Hematopoietic multipotent progenitor cell treated with erythropoietin and hydrocortisone succinate and interleukin-3 and kit ligand, for 6 days (in vitro differentiated cells): ENCODE results near the gene ACTR5.
"Not testable (repeated sequence)": the region's sequence is repeated elsewhere in the genome, so short reads cannot be mapped to it uniquely, and the experiment has no call there.

ENCODE experiments used
- DNase-seq: peaks from one replicate; pipeline ENCODE4 v3.0.0-alpha.2; 2015

ACTR5 gene

DNA sequence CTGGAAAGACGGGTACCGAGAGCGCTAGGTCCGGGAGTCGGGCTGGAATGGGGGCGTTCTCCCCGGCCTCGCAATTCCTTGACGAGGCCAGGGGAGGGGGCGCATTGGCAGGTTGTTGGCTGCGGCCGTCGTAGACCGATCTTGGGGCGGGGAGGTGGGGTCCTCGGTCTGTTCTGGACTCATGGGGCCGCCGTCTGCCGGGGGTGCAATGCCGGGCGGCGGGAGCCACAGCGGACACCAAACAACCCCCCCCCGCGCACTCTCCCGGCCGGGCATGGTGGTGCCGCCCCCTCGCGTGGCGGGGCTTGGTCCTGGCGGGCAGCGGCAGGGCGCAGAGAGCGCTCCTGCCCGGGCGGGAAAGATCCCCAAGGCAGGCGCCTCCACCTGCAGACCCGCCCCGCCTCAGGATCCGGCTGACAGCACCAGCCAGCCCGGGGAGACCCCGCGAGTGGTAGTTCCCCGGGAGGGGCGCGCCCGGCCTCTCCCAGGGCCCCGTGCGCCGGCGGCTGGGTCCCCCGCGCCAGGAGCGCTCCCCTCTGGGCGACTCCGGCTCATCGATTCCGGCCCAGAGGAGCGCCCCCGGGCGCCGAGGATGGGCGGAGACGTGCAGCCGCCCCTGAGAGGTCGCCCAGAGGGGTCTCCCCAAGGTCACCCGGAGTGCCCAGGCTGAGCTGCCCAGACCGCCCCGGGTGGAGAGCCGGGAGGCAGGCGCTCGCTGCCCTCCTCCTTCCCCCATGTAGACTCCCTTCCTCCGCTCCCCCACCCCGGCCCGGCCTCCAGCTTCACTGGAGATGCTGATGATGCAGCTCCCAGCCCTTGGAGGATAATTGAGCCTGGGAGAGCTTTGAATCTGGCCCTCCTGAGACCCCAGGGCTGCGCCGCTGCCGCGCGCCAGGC is 57.9 kb downstream of the ACTR5 start:
- DNase-seq, result no peak

DNA sequence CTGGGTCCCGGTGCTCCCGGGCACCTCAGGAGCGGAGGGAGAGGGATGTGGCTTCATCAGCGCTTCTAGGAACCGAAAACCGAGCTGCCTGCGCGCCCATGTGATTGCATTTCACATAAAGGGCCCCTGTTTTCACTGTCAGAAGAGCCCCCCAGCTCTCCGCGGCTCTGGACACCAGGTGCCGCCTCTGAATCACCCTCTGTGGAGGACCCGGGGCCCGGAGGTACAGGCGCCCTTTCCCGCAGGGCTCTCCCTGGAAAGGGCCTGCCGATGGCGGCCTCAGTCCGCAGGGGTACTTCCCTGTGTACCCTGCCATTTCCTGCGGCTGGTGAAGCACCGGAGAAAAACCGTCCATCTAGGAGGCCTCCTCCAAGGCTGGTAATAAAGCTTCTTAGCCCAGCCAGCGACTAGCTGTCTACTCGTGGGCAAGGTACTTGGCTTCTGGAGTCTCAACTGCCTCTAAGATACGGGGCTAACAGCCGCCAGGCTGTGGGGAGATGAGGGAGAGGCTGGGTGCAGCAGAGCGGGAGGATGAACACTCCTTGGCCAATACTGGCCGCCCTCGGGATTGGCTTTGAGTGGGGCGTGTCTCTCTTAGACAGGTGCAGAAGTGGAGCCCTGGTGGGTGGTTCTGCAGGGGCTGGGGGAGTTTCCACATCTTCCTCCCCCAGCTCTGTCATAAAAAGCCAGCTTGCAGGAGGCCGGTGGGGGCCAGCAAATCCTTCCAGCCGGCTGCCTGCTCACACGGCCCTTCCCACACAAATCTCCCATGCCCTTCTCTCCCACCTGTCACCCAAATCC is 58.8 kb downstream of the ACTR5 start:
- DNase-seq, result no peak

DNA sequence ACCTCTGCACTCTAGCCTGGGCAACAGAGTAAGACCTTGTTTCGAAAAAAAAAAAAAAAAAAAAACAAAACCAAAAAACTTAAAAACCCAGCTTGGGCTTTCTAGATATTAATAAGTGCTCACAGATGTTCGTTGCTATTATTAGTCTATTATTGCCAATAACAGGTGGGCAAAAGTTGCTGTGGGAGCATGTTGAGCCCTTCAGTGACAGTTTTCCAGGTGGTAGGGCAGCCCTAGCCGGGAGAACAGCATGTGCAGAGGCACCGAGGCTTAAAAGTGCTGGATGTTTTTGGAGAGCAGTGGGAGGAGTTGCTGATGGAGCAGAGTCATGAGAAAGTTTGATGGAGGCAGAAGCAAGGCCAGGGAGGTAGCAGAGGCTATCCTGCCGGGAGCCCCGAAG is 61.7 kb downstream of the ACTR5 start:
- DNase-seq, result no peak

DNA sequence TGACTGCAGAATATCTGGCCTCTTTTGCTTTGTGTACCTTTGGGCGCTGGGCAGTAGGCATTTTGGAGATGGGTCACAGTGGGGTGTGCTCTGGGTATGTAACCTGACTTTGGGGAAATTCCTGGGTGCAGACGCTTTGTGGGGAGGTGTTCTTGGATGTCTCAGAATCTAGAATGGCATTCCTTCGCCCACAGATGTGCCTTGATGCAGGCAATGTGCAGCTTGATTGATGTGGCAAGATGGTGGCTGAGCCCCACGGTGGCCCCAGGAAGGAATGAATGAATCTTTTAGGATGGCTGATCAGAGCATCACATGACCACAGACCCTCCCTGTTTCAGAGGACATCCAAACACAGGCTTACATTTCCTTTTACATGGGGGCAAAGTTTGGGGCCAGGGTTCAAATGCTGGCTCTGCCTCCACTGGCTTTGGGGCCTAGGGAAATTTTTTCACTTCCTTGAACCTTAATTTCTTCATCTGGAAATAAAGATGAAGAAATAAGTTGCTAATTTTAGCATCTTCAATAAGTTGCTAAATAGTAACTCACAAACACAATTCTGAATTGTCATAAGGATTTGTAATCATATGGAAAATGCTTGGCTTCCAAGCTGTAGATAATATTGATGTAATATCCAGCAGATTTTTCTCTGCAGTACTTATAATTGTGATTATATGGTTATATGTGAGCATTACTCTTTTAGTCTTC is 62.8 kb downstream of the ACTR5 start:
- no peak for DNase-seq

GRCh38 chr20:38811769-38812168 is 63.5 kb downstream of the ACTR5 start:
- DNase-seq, result no peak

DNA sequence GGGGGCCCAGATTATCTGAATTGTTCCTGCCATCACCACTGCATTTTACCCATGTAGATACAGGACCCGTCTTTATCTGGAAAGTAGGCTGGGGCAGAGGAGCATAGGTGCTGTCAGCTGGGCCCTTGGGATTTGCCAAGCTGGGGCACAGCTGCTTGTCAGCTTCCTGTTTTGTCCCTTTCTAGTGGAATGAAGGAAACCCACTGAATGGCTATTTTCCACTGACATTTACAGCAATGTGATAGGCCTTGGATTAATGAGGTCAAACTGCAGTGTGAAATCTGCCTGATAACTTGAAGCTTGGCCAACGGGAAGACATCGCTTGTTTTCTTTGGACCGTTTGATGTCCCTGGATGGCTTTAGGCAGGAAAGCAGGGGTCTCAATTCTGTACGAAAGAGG is 63.9 kb downstream of the ACTR5 start:
- DNase-seq, result no peak

GRCh38 chr20:38812709-38813573 is 64.7 kb downstream of the ACTR5 start:
- DNase-seq, result no peak

DNA sequence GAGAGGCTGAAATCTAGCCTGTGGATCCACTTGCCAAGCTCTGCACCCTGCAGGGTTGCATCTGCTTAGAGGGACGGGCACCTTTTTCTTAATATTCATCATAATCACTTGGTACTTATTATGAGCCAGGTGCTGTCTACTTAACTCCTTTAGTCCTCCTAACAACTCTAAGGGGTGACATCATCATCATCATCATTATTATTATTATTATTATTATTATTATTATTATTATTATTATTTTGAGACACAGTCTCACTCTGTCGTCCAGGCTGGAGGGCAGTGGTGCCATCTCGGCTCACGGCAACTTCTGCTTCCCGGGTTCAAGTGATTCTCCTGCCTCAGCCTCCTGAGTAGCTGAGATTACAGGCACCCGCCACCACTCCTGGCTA is 65.3 kb downstream of the ACTR5 start:
- DNase-seq, result not testable (repeated sequence)

DNA sequence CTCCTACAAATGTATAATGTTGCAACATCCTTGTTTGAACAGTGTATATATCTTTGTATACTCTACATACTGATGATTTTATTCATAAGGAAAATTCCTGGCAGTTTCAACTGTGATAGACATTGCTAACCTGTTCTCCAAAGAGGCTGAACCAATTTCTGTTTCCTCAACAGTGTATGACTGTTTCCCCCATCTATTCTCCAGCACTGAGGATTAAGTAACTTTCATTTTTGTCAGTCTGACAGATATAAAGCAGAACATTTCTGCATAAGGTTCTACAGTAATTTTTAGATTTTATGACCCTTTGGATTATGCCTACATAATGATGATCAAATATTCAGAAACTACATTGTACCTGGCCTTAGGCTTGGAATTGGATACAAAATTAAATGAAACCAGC is 67.2 kb downstream of the ACTR5 start:
- DNase-seq, result no peak

GRCh38 chr20:38818113-38819065 is 70.1 kb downstream of the ACTR5 start:
- no peak for DNase-seq
